ENCODE results near the gene RDX. TPM values are rescaled to one million over a fixed set of nuclear protein-coding genes. Genes with fewer than 3 reads are reported as not detected.

The RDX gene
- polyA plus RNA-seq, 2 of the 4 experiments (the other 2 are of a cell fraction), result 158 to 183 TPM

DNA sequence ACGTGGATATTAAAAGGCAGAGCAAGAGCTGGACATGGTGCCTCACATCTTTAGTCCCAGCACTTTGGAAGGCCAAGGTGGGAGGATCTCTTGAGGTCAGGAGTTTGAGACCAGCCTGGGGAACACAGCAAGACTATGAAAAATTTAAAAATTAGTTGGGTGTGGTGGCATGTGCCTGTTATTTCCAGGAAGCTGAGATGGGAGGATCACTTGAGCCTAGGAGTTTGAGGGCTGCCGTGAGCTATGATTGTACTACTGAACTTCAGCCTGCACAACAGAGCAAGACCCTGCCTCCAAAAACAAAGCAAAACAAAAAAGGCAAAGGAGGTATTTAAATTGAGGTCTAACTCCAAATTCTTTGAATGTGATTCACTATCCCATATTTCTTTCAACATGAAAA is 23.5 kb downstream of the RDX start:
- CTCF ChIA-PET, result interaction anchor here (1.0 to 1.1 kb wide), 2 partner anchors 12 to 38 kb away, joined by 3 read pairs; no protein-coding TSS in a partner anchor
- WGBS (ENCODE audit: missing lambda C conversion rate), result 86% methylated on average over 2 of the region's 2 CpGs
- no peak for TF ChIP-seq CHD2 (IDR thresholded peaks at IDR 0.05; ENCODE audit: low read length, partially characterized antibody)
- TF ChIP-seq HOXA7 (CRISPR knock-in tag; IDR thresholded peaks at IDR 0.05), result no peak
- no peak for TF ChIP-seq NPAS2 (CRISPR knock-in tag; IDR thresholded peaks at IDR 0.05; ENCODE audit: borderline replicate concordance)
- TF ChIP-seq, protein P1, sequence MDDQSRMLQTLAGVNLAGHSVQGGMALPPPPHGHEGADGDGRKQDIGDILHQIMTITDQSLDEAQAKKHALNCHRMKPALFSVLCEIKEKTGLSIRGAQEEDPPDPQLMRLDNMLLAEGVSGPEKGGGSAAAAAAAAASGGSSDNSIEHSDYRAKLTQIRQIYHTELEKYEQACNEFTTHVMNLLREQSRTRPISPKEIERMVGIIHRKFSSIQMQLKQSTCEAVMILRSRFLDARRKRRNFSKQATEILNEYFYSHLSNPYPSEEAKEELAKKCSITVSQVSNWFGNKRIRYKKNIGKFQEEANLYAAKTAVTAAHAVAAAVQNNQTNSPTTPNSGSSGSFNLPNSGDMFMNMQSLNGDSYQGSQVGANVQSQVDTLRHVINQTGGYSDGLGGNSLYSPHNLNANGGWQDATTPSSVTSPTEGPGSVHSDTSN (IDR thresholded peaks at IDR 0.05), result no peak
- no peak for TF ChIP-seq ZFP36 (IDR thresholded peaks at IDR 0.05; ENCODE audit: borderline replicate concordance, partially characterized antibody)
- no peak for TF ChIP-seq RCOR1 (IDR thresholded peaks at IDR 0.05; ENCODE audit: low read depth, low read length)
- TF ChIP-seq POLR2A (IDR thresholded peaks at IDR 0.05; ENCODE audit: low read length), result no peak
- no peak for TF ChIP-seq EHMT2 (IDR thresholded peaks at IDR 0.05; ENCODE audit: low read depth)
- no peak for TF ChIP-seq FOXS1 (CRISPR knock-in tag; IDR thresholded peaks at IDR 0.05)
- TF ChIP-seq PHF8 (IDR thresholded peaks at IDR 0.05; ENCODE audit: borderline replicate concordance, low read depth), result no peak
- TF ChIP-seq, protein P2, sequence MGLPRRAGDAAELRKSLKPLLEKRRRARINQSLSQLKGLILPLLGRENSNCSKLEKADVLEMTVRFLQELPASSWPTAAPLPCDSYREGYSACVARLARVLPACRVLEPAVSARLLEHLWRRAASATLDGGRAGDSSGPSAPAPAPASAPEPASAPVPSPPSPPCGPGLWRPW (IDR thresholded peaks at IDR 0.05), result no peak
- TF ChIP-seq MAFK (IDR thresholded peaks at IDR 0.05; ENCODE audit: partially characterized antibody), result no peak
- TF ChIP-seq, protein P3, sequence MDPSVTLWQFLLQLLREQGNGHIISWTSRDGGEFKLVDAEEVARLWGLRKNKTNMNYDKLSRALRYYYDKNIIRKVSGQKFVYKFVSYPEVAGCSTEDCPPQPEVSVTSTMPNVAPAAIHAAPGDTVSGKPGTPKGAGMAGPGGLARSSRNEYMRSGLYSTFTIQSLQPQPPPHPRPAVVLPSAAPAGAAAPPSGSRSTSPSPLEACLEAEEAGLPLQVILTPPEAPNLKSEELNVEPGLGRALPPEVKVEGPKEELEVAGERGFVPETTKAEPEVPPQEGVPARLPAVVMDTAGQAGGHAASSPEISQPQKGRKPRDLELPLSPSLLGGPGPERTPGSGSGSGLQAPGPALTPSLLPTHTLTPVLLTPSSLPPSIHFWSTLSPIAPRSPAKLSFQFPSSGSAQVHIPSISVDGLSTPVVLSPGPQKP (IDR thresholded peaks at IDR 0.05; ENCODE audit: low read depth, low read length), result no peak
- no peak for TF ChIP-seq RARB (CRISPR knock-in tag; IDR thresholded peaks at IDR 0.05)
- no peak for TF ChIP-seq HOXB13 (CRISPR knock-in tag; IDR thresholded peaks at IDR 0.05; ENCODE audit: low read depth)
- TF ChIP-seq, protein P4, sequence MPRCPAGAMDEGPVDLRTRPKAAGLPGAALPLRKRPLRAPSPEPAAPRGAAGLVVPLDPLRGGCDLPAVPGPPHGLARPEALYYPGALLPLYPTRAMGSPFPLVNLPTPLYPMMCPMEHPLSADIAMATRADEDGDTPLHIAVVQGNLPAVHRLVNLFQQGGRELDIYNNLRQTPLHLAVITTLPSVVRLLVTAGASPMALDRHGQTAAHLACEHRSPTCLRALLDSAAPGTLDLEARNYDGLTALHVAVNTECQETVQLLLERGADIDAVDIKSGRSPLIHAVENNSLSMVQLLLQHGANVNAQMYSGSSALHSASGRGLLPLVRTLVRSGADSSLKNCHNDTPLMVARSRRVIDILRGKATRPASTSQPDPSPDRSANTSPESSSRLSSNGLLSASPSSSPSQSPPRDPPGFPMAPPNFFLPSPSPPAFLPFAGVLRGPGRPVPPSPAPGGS (IDR thresholded peaks at IDR 0.05), result no peak
- TF ChIP-seq CBX8 (IDR thresholded peaks at IDR 0.05), result no peak
- no peak overlapping the region for H3K27ac ChIP-seq
- H3K9me3 ChIP-seq, result no peaks in the 10 kb centered on the region
- POLR2A ChIA-PET, result no interaction called here
- FAIRE-seq (no peak), ATAC-seq (no peak), DNase-seq (ENCODE audit: low read depth in 1 of 2, low spot score in 1 of 2) (no peak)
- H3K4me2 ChIP-seq, result no peak overlapping the region
- H3K4me3 ChIP-seq, result no peak overlapping the region
- H3K4me1 ChIP-seq, result peaks cover 22% of the 10 kb centered on the region; the same call in 2 of the 3 replicates

DNA sequence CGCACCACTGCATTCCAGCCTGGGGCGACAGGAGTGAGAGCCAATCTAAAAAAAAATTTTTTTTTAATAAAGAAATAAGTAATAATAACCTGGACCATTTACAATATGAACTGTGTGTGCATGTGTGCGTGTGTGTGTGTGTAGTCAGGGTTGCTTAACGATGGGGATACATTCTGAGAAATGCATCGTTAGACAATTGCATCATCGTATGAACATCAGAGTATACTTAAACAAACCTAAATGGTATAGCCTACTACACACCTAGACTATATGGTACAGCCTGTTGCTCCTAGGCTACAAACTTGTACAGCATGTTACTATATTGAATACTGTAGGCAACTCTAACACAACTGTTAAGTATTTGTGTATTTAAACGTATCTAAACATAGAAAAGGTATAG is 26.4 kb downstream of the RDX start:
- no peak for FAIRE-seq
- POLR2A ChIA-PET, result no interaction called here
- 94% methylated on average over 7 of the region's 7 CpGs for WGBS (ENCODE audit: missing lambda C conversion rate)

More for the DNA sequence above, 26.4 kb downstream of the RDX start:
- ATAC-seq, result no peak
- Histone ChIP-seq H3K4me1 (peaks cover 22% of the 10 kb centered on the region; the same call in 2 of the 3 replicates), H3K9me3 (no peaks in the 10 kb centered on the region), H3K4me3 (no peak overlapping the region), H3K27ac (no peak overlapping the region), H3K4me2 (no peak overlapping the region)
- CTCF ChIA-PET, result interaction anchor here (2.2 kb wide), 1 partner anchor 107 kb away, joined by 5 read pairs; no protein-coding TSS in a partner anchor
- DNase-seq (ENCODE audit: low read depth in 1 of 2, low spot score in 1 of 2), result no peak
- TF ChIP-seq, protein P5, sequence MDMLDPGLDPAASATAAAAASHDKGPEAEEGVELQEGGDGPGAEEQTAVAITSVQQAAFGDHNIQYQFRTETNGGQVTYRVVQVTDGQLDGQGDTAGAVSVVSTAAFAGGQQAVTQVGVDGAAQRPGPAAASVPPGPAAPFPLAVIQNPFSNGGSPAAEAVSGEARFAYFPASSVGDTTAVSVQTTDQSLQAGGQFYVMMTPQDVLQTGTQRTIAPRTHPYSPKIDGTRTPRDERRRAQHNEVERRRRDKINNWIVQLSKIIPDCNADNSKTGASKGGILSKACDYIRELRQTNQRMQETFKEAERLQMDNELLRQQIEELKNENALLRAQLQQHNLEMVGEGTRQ (IDR thresholded peaks at IDR 0.05), result no peak
- no peak for TF ChIP-seq JUN (IDR thresholded peaks at IDR 0.05)
- TF ChIP-seq POLR2A (IDR thresholded peaks at IDR 0.05; ENCODE audit: low read length), result no peak
- no peak for TF ChIP-seq EHF (CRISPR knock-in tag; IDR thresholded peaks at IDR 0.05)
- TF ChIP-seq FOSB (CRISPR knock-in tag; IDR thresholded peaks at IDR 0.05), result no peak
- no peak for TF ChIP-seq HOXB5 (CRISPR knock-in tag; IDR thresholded peaks at IDR 0.05)
- no peak for TF ChIP-seq RFX5 (IDR thresholded peaks at IDR 0.05)
- no peak for TF ChIP-seq HDAC2 (IDR thresholded peaks at IDR 0.05)
- no peak for TF ChIP-seq EHMT2 (IDR thresholded peaks at IDR 0.05; ENCODE audit: low read depth)
- no peak for TF ChIP-seq CHD4 (IDR thresholded peaks at IDR 0.05; ENCODE audit: borderline replicate concordance)
- TF ChIP-seq KDM1A (IDR thresholded peaks at IDR 0.05; ENCODE audit: low read depth), result no peak
- no peak for TF ChIP-seq HEYL (CRISPR knock-in tag; IDR thresholded peaks at IDR 0.05)

Measured in A549 (cell line).